ENCODE results near the gene LIPH. TPM values are rescaled to one million over a fixed set of nuclear protein-coding genes. Genes with fewer than 3 reads are reported as not detected.
A peak's percentile ranks its signal among the peaks of the same experiment; 100 is the strongest.
"Not testable (repeated sequence)": the region's sequence is repeated elsewhere in the genome, so short reads cannot be mapped to it uniquely, and the experiment has no call there.

The LIPH gene
- polyA plus RNA-seq (2014; cell fraction: cytosol; rRNA removed): not detected in 2 replicates
- not detected in 2 replicates for polyA plus RNA-seq (2014; cell fraction: nucleus; rRNA removed)

DNA sequence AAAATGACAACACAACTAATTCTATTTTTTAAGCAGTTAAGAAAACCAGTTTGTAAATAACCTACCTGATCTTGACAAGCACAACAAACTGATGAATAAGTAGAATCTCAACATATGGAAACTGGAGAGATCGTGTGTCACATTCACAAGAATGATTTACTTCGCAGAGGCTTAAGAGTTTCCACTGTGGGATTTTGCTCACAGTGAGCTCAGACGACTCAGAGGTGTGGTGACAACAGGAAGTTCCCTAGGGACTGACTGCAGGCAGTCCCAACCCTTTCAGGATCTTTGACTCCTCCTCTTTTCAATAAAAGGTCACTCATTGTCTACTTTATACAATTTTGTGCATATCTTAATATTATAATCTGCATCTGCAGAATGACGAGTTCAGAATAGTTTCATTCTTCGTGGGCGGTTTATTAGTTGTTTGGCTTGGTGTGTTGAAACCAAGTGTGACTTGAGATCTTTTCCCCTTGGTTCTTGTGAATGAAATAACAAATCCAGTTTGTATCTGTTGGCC lies at the start of gene LIPH:
LIPH (minus strand) TSS at position 231 of the 520 bp plus-strand sequence; CDS start at position 114, 117 bp downstream.
- DNase-seq (ENCODE audit: low spot score): peak; percentile 31

GRCh38 chr3:185595526-185595925 lies 43.1 kb upstream of the LIPH start:
- no peak for DNase-seq (ENCODE audit: low spot score)

DNA sequence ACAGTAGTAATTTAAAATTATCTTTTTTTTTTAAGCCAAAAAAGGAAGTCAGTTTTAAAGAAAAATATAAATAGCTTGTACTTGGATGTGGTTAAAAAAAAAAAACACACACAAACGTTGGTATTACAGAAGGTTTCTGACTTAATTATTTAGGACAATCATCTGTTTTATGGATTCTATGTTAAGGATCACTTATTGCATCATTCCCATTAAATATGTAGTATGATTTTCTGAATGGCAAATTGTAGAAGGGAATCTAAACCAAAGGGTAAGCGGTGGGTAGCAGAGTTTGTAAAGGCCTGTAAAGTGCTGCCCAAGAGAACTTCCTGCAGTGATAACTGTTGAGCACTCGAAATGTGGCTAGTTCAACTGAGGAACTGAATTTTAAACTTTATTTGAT lies 41.7 kb upstream of the LIPH start:
- no peak for DNase-seq (ENCODE audit: low spot score)

GRCh38 chr3:185586686-185587039 lies 34.3 kb upstream of the LIPH start:
- DNase-seq (ENCODE audit: low spot score): no peak

DNA sequence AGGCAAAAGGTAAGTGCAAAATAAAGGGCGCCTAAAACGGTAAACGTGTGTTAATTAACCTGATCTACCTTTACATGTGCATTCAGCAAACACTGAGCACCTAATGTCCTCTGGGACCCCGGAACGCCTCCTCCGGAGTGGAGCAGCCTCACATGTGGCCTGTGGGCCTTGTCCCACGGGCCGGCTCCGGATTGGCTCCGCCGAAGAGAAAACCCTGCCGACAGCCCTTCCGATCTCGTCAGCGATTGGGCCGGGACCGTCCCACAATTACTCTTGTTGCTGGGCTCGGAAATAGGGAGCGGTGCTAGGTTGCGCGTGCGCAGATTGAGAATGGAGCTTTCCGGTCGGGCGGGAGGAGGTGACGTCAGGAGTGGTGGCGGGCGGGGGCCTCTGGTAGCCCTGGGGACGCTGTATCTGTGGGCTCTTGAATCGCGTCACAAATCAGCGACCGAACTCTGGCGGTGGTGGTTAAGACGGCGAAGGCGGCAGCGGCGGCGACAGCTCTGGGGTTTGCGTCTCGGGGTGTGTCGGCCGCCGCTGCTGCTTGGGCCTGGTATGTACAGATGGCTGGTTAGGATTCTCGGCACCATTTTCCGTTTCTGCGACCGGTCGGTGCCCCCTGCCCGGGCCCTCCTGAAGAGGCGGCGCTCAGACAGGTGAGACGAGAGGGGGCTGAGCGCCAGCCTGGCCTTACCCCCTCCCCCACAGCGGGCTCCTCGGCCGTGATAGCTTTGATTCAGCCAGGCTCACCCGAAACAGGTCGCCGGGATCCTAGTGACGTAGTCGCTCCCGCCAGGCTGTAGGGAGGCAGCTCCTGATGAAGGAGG lies 33.7 kb upstream of the LIPH start, which contains the start of gene SENP2:
SENP2 (plus strand) TSS at position 437 of the 827 bp plus-strand sequence; CDS start at position 556, 119 bp downstream.
- DNase-seq (ENCODE audit: low spot score): peak; percentile 100

- DNase-seq (ENCODE audit: low spot score): no peak
Measured at GRCh38 chr3:185585518-185585858, 33.1 kb upstream of the LIPH start.

DNA sequence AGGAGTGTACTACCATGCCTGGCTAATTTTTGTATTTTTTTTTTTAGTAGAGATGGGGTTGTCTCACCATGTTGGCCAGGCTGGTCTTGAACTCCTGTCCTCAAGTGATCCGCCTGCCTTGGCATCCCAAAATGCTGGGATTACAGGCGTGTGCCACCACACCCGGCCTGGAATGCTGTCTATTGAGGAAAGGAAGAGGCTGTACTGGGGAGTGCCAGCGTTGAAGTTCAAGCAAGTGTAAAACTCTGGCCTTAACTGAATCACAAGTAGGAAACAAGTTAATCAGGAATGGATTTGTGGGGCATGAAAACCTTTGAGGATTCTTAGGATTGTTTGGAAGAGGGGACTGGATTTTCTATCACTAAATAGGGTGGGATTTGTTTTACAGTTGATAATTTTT lies 32.3 kb upstream of the LIPH start:
- DNase-seq (ENCODE audit: low spot score): no peak

GRCh38 chr3:185583925-185584324 lies 31.5 kb upstream of the LIPH start:
- DNase-seq (ENCODE audit: low spot score): no peak

- no peak for DNase-seq (ENCODE audit: low spot score)
Measured at GRCh38 chr3:185582871-185583270, 30.5 kb upstream of the LIPH start.

- DNase-seq (ENCODE audit: low spot score): no peak
Measured at GRCh38 chr3:185582236-185582635, 29.8 kb upstream of the LIPH start.

GRCh38 chr3:185575108-185575869 lies 22.9 kb upstream of the LIPH start:
- peak; percentile 77 for DNase-seq (ENCODE audit: low spot score)

DNA sequence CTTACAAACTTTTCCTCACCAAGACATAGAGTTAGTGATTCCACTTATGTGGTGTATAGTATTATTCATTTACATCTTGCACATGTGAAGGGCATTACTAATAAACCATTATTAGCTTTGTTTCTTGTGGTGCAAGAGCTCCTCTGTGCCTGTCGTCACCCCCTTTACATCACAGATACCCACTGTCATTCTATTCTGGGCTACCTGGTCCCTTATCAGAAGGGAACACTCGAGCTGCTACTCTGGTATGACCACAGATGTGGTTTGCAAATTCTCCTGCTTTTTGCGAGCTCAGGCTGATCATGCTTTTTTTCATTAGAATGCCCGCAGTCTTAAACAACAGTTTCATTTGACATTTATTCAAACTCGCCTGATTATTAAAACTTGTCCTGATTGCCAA lies 19.8 kb upstream of the LIPH start:
- DNase-seq (ENCODE audit: low spot score): no peak

DNA sequence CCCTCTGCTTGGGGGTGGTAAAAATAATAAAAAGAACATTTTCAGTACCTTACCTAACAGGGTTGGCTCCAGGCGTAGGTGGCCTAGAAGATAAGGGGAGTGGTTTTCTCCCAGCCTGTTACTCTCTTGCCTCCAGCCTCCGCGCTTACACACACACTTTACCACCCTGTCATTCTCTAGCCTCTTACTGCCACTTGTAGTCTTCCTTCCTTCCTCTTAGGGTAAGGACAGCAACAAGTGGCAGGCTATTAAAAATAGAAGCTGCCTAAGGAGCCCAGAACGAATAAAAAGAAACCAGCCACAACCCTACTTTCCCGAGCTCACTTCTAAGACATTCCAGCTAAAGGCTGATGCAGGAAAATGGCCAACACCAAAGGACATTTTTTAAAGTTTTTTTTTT lies 9.6 kb upstream of the LIPH start:
- no peak for DNase-seq (ENCODE audit: low spot score)

DNA sequence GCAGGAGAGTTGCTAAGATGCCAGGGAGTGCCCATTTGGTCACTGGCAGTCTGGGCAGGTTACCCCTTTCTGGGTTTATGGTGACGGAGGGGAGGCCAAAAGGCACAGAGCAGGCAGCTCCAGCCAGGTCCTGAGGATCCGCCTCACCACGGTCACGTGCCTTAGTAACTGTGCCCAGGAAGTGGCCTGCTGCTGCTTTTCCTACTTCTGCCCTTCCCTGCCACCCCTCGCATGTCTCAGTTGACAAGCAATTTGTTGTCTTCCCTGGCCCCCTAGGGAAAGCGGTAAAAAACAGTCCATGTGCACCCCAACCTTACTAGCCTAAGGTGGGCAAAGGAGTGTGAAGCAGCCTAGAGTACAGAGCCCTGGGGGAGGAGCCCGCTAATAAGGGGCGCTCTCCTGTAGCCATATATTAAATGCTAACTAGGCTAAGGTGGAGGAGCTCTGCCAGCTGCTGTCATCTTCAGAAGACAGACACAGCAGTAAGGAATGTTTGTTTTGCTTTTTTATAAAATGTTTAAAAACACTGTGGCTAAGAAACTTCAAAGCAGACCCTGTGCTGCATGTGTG lies 9.1 kb upstream of the LIPH start:
- no peak for DNase-seq (ENCODE audit: low spot score)

DNA sequence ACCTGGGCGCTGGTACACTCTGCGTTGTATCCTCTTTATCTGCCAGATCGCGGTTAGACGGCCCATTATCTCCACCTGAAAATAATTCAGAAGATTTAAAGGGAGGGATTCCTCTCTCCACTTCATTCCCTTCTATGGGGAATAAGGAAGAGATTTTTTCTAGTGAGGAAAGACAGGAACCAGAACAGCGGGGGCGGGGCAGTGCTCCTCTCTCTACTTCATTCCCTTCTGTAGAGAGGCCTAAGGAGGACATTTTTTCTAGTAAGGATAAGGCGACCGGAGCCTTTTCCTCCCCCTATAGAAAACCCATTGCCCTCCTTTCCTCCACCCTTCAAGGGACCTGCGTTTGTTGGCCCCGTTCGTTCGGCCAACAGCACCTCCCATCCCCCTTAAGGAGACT lies 8.3 kb upstream of the LIPH start:
- no peak for DNase-seq (ENCODE audit: low spot score)

DNA sequence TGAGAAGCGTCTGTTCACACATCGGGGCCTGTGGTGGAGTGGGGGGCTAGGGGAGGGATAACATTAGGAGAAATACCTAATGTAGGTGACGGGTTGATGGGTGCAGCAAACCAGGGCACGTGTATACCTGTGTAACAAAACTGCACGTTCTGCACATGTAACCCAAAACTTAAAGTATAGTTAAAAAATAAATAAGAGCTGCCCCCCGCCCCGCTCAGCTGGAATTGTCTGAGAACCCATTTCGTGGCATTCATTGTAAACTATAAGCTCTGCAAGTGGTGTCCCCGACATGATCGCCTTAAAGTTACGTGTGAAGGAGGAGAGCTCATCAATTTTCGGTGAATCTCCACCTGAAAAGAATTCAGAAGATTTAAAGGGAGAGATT lies 7.3 kb upstream of the LIPH start:
- no peak for DNase-seq (ENCODE audit: low spot score)

DNA sequence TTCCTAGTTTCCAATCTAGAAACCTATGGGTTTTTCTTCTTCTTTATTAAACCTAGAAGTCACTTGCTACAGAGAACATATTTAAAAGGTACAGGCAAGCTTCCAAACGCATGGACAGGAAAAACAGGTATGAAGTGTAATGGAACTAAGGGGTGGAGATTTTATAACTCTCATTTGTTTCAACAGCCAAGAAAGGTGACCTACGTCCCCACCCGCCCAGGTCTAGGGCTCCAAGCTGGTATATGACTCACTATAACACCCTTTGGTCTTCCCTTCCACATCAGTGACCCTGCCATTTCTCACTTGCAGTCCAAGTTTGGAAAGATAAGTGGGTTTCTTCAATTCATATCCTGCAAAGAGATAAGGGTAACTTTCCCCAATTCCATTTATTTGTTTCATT lies 6.0 kb upstream of the LIPH start:
- DNase-seq (ENCODE audit: low spot score): no peak

- not testable (repeated sequence) for DNase-seq (ENCODE audit: low spot score)
Measured at GRCh38 chr3:185556640-185557039, 4.3 kb upstream of the LIPH start.

- DNase-seq (ENCODE audit: low spot score): no peak
Measured at GRCh38 chr3:185555860-185556347, 3.5 kb upstream of the LIPH start.

GRCh38 chr3:185555101-185555501 lies 2.7 kb upstream of the LIPH start:
- DNase-seq (ENCODE audit: low spot score): no peak

GRCh38 chr3:185549651-185550111 lies 2.7 kb downstream of the LIPH start:
- DNase-seq (ENCODE audit: low spot score): no peak

- DNase-seq (ENCODE audit: low spot score): no peak
Measured at GRCh38 chr3:185549122-185549521, 3.3 kb downstream of the LIPH start.

Measured in SK-N-DZ (cell line).